HEK293T (cell line): ENCODE results near the gene KCMF1.

Source experiments
- CTCF ChIA-PET: fragments of 350-600 bp; formaldehyde crosslinking; extraction: SDS; loops from one replicate; lab custom pipeline; 2021; ENCODE audit warnings: antibody characterized with exemption, inconsistent platforms; lab: Yijun Ruan, JAX
- POLR2A ChIA-PET: fragments of 350-600 bp; formaldehyde crosslinking; extraction: SDS; loops from one replicate; lab custom pipeline; 2020; ENCODE audit warnings: antibody characterized with exemption, inconsistent platforms; lab: Yijun Ruan, JAX
- DNase-seq: peaks from one replicate; pipeline ENCODE4 v3.0.0; 2012; ENCODE audit warnings: mixed read lengths; ENCODE audit errors: extremely low spot score
- ARNT ChIP-seq: fragments of 450-650 bp; IDR thresholded peaks from 2 replicates; pipeline ENCODE4 v1.6.1; 2017; ENCODE audit warnings: mild to moderate bottlenecking
- BHLHE40 ChIP-seq: fragments of 450-650 bp; IDR thresholded peaks from 2 replicates; pipeline ENCODE4 v1.6.1; 2016; ENCODE audit warnings: mild to moderate bottlenecking, moderate library complexity, borderline replicate concordance
- CTBP1 ChIP-seq: fragments of 450-650 bp; IDR thresholded peaks from 2 replicates; pipeline ENCODE4 v1.6.1; 2016; ENCODE audit warnings: borderline replicate concordance
- ELF4 ChIP-seq: fragments of 450-650 bp; IDR thresholded peaks from 2 replicates; pipeline ENCODE4 v1.6.1; 2017; ENCODE audit warnings: antibody characterized with exemption
- FOXA1 ChIP-seq: fragments of 450-650 bp; IDR thresholded peaks from 2 replicates; pipeline ENCODE4 v1.6.1; 2016; ENCODE audit warnings: mild to moderate bottlenecking
- FOXK2 ChIP-seq: fragments of 450-650 bp; IDR thresholded peaks from 2 replicates; pipeline ENCODE4 v1.6.1; 2016; ENCODE audit warnings: mild to moderate bottlenecking
- FOXM1 ChIP-seq: fragments of 450-650 bp; IDR thresholded peaks from 2 replicates; pipeline ENCODE4 v1.6.1; 2017; ENCODE audit warnings: mild to moderate bottlenecking, borderline replicate concordance
- HDGF ChIP-seq: fragments of 450-650 bp; IDR thresholded peaks from 2 replicates; pipeline ENCODE4 v1.6.1; 2017; ENCODE audit warnings: antibody characterized with exemption, borderline replicate concordance
- L3MBTL2 ChIP-seq: fragments of 450-650 bp; conservative IDR thresholded peaks from 2 replicates; pipeline ENCODE4 v1.6.1; 2016; ENCODE audit warnings: mild to moderate bottlenecking
- LEF1 ChIP-seq: fragments of 450-650 bp; IDR thresholded peaks from 2 replicates; pipeline ENCODE4 v1.6.1; 2017; ENCODE audit warnings: mild to moderate bottlenecking, borderline replicate concordance
- NFRKB ChIP-seq: fragments of 450-650 bp; IDR thresholded peaks from 2 replicates; pipeline ENCODE4 v1.6.1; 2016; ENCODE audit warnings: mild to moderate bottlenecking, moderate library complexity
- SP1 ChIP-seq: fragments of 450-650 bp; IDR thresholded peaks from 2 replicates; pipeline ENCODE4 v1.6.1; 2017
- SUZ12 ChIP-seq: fragments of 450-650 bp; IDR thresholded peaks from 2 replicates; pipeline ENCODE4 v1.6.1; 2016; ENCODE audit warnings: mild to moderate bottlenecking
- TARDBP ChIP-seq: fragments of 450-650 bp; IDR thresholded peaks from 2 replicates; pipeline ENCODE4 v1.6.1; 2016
- ZNF384 ChIP-seq: fragments of 450-650 bp; IDR thresholded peaks from 2 replicates; pipeline ENCODE4 v1.6.1; 2016
- TF ChIP-seq, protein P1 (sequence below): fragments of 450-650 bp; IDR thresholded peaks from 2 replicates; pipeline ENCODE4 v1.6.1; 2016

The KCMF1 gene

DNA sequence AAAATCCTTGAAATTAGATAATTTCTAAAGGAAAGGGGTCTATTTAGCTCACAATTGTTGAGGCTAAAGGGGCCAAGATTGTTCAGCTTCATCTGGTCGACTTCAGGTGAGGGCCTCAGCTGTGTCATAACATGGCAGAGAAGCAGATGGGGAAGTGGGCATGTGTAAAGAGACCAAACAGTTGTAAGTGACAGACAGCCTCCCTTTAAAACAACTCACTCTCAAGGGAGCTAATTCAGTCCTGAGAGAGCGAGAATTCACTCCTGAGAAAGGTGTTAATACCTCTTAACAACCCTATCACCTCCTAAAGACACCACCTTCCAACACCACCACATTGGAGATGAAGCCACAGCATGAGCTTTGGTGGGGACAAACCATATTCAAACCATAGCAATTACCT lies 62.4 kb downstream of the KCMF1 start:
- CTCF ChIA-PET, result interaction anchor here (0.6 to 1.1 kb wide), 3 partner anchors 12 to 87 kb away, joined by 3 read pairs; no protein-coding TSS in a partner anchor
- DNase-seq, result no peak
- TF ChIP-seq FOXA1 (no peak), ZNF384 (no peak), NFRKB (no peak), SUZ12 (no peak), SP1 (no peak), L3MBTL2 (no peak), HDGF (no peak)
- TF ChIP-seq, protein P1, sequence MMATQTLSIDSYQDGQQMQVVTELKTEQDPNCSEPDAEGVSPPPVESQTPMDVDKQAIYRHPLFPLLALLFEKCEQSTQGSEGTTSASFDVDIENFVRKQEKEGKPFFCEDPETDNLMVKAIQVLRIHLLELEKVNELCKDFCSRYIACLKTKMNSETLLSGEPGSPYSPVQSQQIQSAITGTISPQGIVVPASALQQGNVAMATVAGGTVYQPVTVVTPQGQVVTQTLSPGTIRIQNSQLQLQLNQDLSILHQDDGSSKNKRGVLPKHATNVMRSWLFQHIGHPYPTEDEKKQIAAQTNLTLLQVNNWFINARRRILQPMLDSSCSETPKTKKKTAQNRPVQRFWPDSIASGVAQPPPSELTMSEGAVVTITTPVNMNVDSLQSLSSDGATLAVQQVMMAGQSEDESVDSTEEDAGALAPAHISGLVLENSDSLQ, result no peak
- POLR2A ChIA-PET, result no interaction called here

DNA sequence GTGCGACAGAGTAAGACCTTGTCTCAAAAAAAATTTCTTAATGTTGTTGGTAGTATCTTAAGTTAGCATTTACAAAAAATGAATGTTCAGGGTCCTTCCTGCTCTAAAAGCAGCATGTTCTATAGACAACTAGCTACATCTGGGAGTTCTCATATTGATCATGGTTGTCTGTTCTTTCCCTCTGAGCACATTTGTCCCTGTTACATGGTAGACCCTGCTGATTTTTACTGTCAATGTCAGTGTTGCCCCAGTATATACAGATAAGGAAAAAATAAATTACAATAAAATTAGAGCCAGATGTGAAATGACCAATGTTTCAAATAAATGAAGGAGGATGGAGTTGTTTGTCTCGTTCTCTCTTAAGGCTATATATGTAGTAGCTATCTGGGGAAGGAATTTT lies 63.2 kb downstream of the KCMF1 start:
- no peak for TF ChIP-seq ELF4
- CTCF ChIA-PET, result interaction anchor here (0.8 kb wide), 1 partner anchor 13 kb away, joined by 3 read pairs; no protein-coding TSS in a partner anchor
- DNase-seq, result no peak
- POLR2A ChIA-PET, result no interaction called here

DNA sequence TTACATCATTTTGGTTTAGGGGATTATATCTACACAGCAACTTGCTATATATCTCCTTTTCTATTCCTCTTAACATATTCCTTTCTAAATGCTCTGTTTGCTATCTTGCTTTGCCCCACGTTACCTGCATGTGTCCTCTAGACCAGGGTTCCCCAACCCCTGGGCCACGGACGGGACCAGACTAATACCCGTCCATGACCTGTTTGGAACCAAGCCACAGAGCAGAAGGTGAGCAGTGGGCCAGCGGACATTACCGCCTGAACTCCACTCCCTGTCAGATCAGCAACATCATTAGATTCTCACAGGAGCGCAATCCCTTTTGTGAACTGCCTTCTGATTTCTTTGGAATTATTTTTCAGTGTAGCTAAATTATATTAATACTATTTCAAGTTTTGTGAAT lies 66.7 kb downstream of the KCMF1 start:
- TF ChIP-seq SP1, result no peak
- POLR2A ChIA-PET, result no interaction called here
- CTCF ChIA-PET, result no interaction called here
- DNase-seq, result no peak

DNA sequence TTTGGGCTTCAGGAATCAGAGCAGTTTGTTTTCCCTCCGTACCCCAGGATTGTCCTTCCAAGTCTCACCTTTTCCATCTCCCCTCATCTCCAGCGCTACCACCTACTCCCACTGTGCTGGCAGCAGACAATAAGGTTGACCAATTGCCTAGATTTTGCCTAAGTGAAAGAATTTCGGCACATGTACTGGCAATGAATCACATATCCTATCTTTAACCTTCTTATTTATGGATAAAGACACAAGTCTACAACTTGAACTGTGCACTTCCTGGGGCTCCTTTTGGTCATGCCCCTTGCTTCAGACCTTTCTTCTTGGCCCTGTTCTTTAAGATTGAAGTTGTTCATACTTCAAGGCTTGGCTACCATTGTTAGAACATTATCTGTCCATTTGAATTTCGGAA lies 71.4 kb downstream of the KCMF1 start:
- no peak for DNase-seq
- ChIA-PET CTCF (interaction anchor here (0.6 kb wide), 1 partner anchor 34 kb away, joined by 4 read pairs; no protein-coding TSS in a partner anchor), POLR2A (no interaction called here)
- TF ChIP-seq FOXK2 (no peak), CTBP1 (no peak), BHLHE40 (no peak), SUZ12 (no peak), TARDBP (no peak), SP1 (no peak), ARNT (no peak), FOXA1 (no peak), L3MBTL2 (no peak), FOXM1 (no peak), LEF1 (no peak), ELF4 (no peak)

DNA sequence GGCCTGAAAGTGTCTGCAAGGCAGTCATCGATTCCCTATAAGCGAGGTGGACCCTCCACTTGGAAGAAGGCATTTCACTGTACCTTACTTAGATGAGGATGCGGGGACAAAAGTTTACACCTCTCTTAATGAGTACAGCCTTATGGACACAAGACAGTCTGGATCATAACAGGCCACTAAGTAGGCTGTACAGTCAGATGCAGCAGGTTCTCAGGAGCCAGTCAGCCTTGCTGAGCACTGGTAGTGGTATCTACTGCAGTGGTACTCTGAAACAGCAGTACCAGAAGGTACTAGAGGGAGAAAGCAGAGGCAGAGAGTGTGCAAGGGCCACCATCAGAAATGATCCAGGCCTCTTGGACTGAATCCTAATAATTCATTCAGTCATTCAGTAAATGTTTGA lies 77.6 kb downstream of the KCMF1 start:
- DNase-seq, result no peak
- ChIA-PET CTCF (interaction anchor here (0.6 kb wide), 1 partner anchor 19 kb away, joined by 3 read pairs; no protein-coding TSS in a partner anchor), POLR2A (interaction anchor here (0.6 kb wide), 1 partner anchor 64 kb away, joined by 3 read pairs; no protein-coding TSS in a partner anchor)
- TF ChIP-seq ZNF384 (no peak), FOXK2 (no peak), L3MBTL2 (no peak), TARDBP (no peak), FOXM1 (no peak), SUZ12 (no peak), FOXA1 (no peak), SP1 (no peak), CTBP1 (no peak), BHLHE40 (no peak), ARNT (no peak), HDGF (no peak)
- TF ChIP-seq, protein P1, result no peak

DNA sequence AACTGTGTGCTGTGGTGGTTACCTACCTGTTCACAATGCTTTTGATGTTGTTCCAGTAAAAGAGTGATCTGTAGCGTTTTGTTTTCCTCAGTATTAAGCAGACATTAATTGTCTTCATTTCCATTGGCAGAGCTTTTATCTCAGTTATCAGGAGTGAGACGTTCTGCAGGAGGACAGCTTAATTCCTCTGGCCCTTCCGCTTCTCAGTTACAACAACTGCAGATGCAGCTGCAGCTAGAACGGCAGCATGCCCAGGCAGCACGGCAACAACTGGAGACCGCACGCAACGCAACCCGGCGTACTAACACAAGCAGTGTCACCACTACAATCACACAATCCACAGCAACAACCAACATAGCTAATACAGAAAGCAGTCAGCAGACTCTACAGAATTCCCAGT lies 78.3 kb downstream of the KCMF1 start:
- POLR2A ChIA-PET, result interaction anchor here (0.6 kb wide), 1 partner anchor 65 kb away, joined by 3 read pairs; no protein-coding TSS in a partner anchor
- TF ChIP-seq TARDBP (no peak), NFRKB (no peak), SUZ12 (no peak), BHLHE40 (no peak), CTBP1 (no peak), LEF1 (no peak)
- no peak for DNase-seq
- CTCF ChIA-PET, result interaction anchor here (1.2 kb wide), 1 partner anchor 9 kb away, joined by 3 read pairs; no protein-coding TSS in a partner anchor

DNA sequence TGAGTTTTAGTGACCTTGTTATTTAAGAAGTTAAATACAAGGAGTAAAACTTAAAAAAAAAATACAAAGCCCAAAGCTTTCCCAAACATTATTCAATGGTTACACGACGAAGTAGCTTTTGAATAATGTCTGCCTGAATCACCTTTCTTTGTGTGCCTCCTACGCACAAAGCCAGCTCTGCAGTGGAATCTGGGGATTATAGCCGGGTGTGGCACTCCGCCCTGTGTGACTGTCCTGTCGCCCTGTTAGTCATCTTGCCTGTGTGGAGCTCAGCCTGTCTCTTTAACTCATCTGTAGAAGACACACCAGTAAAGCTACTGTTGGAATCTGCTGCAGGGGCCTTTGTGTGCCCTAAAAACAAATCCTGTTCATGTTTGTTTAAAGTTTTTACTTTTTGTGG lies 82.8 kb downstream of the KCMF1 start:
- no peak for DNase-seq
- POLR2A ChIA-PET, result no interaction called here
- CTCF ChIA-PET, result interaction anchor here (0.6 to 1.2 kb wide), 3 partner anchors 12 to 247 kb away, joined by 3 to 6 read pairs (median 4); no protein-coding TSS in a partner anchor
- TF ChIP-seq ELF4 (no peak), LEF1 (no peak), CTBP1 (no peak)
- TF ChIP-seq, protein P1, result no peak
